DND-41 (cell line): ENCODE data around the gene MC5R.
A peak's percentile ranks its signal among the peaks of the same experiment; 100 is the strongest.
"Not testable (repeated sequence)": the region's sequence is repeated elsewhere in the genome, so short reads cannot be mapped to it uniquely, and the experiment has no call there.

ENCODE experiments used
- ATAC-seq: fragments of 200-7000 bp; cut with Tn5 transposase; 3 replicates; pipeline ENCODE4 v1.9.1; 2021; ENCODE audit warnings: low read depth; ENCODE audit not compliant: insufficient read depth
- DNase-seq: peaks from one replicate; pipeline ENCODE4 v3.0.0-alpha.2; 2020
- H2AFZ ChIP-seq: 2 replicates; pipeline ENCODE4 v1.6.0; 2012; ENCODE audit warnings: low read depth, low read length
- H3K27ac ChIP-seq: 2 replicates; pipeline ENCODE4 v1.5.1; 2012; ENCODE audit warnings: low read length, inconsistent platforms
- H3K27me3 ChIP-seq: fragments of 200-600 bp; sonication (generic); 2 replicates; pipeline ENCODE4 v1.6.0; 2012; ENCODE audit warnings: low read length, mild to moderate bottlenecking, inconsistent platforms; ENCODE audit not compliant: insufficient read depth, poor library complexity
- H3K36me3 ChIP-seq: 2 replicates; pipeline ENCODE4 v1.5.1; 2012; ENCODE audit warnings: low read length, inconsistent platforms; ENCODE audit not compliant: insufficient read depth
- H3K4me1 ChIP-seq: 2 replicates; pipeline ENCODE4 v1.5.1; 2012; ENCODE audit warnings: mild to moderate bottlenecking, low read length; ENCODE audit not compliant: insufficient read depth
- H3K4me2 ChIP-seq: 2 replicates; pipeline ENCODE4 v1.6.0; 2012; ENCODE audit warnings: mild to moderate bottlenecking, moderate library complexity, low read length, inconsistent platforms; ENCODE audit not compliant: insufficient read depth
- H3K4me3 ChIP-seq, 2 experiments: fragments of 200-600 bp in 1 of 2; shearing (Covaris generic) in 1 of 2; 2 replicates each; pipeline ENCODE4 v1.5.1; 2012 to 2016; ENCODE audit warnings: inconsistent platforms in 2 of 2, low read length in 2 of 2, mild to moderate bottlenecking in 2 of 2, low read depth in 1 of 2, moderate library complexity in 1 of 2
- H3K79me2 ChIP-seq: 2 replicates; pipeline ENCODE4 v1.6.0; 2012; ENCODE audit warnings: low read length, inconsistent platforms; ENCODE audit not compliant: insufficient read depth
- H3K9ac ChIP-seq: 2 replicates; pipeline ENCODE4 v1.6.0; 2012; ENCODE audit warnings: low read depth, mild to moderate bottlenecking, inconsistent platforms, low read length, moderate library complexity
- H3K9me3 ChIP-seq: 2 replicates; pipeline ENCODE4 v1.5.1; 2012; ENCODE audit warnings: low read length, moderate library complexity, mild to moderate bottlenecking, inconsistent platforms; ENCODE audit not compliant: insufficient read depth, severe bottlenecking
- H4K20me1 ChIP-seq: 2 replicates; pipeline ENCODE4 v1.6.0; 2012; ENCODE audit warnings: low read length; ENCODE audit not compliant: insufficient read depth
- CTCF ChIP-seq: IDR thresholded peaks from 2 replicates; pipeline ENCODE4 v1.5.1; 2012; ENCODE audit warnings: borderline replicate concordance, low read length, moderate library complexity, mild to moderate bottlenecking; ENCODE audit not compliant: poor library complexity, severe bottlenecking; ENCODE audit errors: extremely low read depth
- EZH2 ChIP-seq: IDR thresholded peaks from 3 replicates; pipeline ENCODE4 v1.6.1; 2012; ENCODE audit warnings: borderline replicate concordance, low read depth, mild to moderate bottlenecking, moderate library complexity, low read length, inconsistent platforms; ENCODE audit not compliant: severe bottlenecking

The MC5R gene

GRCh38 chr18:13835202-13835601 is 11.3 kb downstream of the MC5R start:
- no peak overlapping the region for H3K9ac ChIP-seq
- ATAC-seq (peak; percentile 55), DNase-seq (peak; percentile 70)
- H2AFZ ChIP-seq = no peak overlapping the region
- H3K9me3 ChIP-seq = no peaks in the 10 kb centered on the region
- no peaks in the 10 kb centered on the region for H4K20me1 ChIP-seq
- peaks cover 36% of the 10 kb centered on the region for H3K4me1 ChIP-seq
- no peaks in the 10 kb centered on the region for H3K36me3 ChIP-seq
- H3K4me3 ChIP-seq = no peak overlapping the region
- H3K79me2 ChIP-seq = no peaks in the 10 kb centered on the region
- peak overlapping the region; percentile 10; the same call in 1 of the 2 replicates for H3K27ac ChIP-seq
- no peaks in the 10 kb centered on the region for H3K27me3 ChIP-seq
- H3K4me2 ChIP-seq = no peak overlapping the region
- TF ChIP-seq EZH2 (no peak), CTCF (no peak)

- H3K79me2 ChIP-seq = no peaks in the 10 kb centered on the region
- no peak overlapping the region for H3K27ac ChIP-seq
- TF ChIP-seq CTCF (no peak), EZH2 (no peak)
- H4K20me1 ChIP-seq = no peaks in the 10 kb centered on the region
- DNase-seq = no peak
- no peak overlapping the region for H3K4me2 ChIP-seq
- H3K9me3 ChIP-seq = no peaks in the 10 kb centered on the region
- no peak overlapping the region for H3K4me3 ChIP-seq
- H3K27me3 ChIP-seq = no peaks in the 10 kb centered on the region
- no peak overlapping the region for H3K9ac ChIP-seq
- no peaks in the 10 kb centered on the region for H3K36me3 ChIP-seq
- peaks cover 36% of the 10 kb centered on the region for H3K4me1 ChIP-seq
- no peak for ATAC-seq
- H2AFZ ChIP-seq = no peak overlapping the region
Observed at GRCh38 chr18:13836559-13836958, 12.6 kb downstream of the MC5R start.

GRCh38 chr18:13849791-13850190 is 25.8 kb downstream of the MC5R start:
- peaks cover 5% of the 10 kb centered on the region for H3K4me1 ChIP-seq
- H4K20me1 ChIP-seq = no peaks in the 10 kb centered on the region
- ATAC-seq (no peak), DNase-seq (no peak)
- TF ChIP-seq CTCF (no peak), EZH2 (no peak)
- H3K4me3 ChIP-seq = no peak overlapping the region
- peaks cover 15% of the 10 kb centered on the region for H3K9me3 ChIP-seq
- H2AFZ ChIP-seq = no peak overlapping the region
- no peaks in the 10 kb centered on the region for H3K79me2 ChIP-seq
- no peaks in the 10 kb centered on the region for H3K36me3 ChIP-seq
- H3K27me3 ChIP-seq = no peaks in the 10 kb centered on the region
- H3K27ac ChIP-seq = no peak overlapping the region
- no peak overlapping the region for H3K9ac ChIP-seq
- no peak overlapping the region for H3K4me2 ChIP-seq

GRCh38 chr18:13862898-13863297 is 38.9 kb downstream of the MC5R start:
- ATAC-seq, H2AFZ ChIP-seq, H3K4me3 ChIP-seq, H3K9ac ChIP-seq, H3K4me2 ChIP-seq, H3K27ac ChIP-seq, H3K9me3 ChIP-seq, H3K27me3 ChIP-seq, H3K4me1 ChIP-seq, H4K20me1 ChIP-seq, H3K36me3 ChIP-seq, H3K79me2 ChIP-seq, DNase-seq: not testable (repeated sequence)
